ENCODE measurements around the gene ADGRA1. TPM values are rescaled to one million over a fixed set of nuclear protein-coding genes. Genes with fewer than 3 reads are reported as not detected.

ADGRA1 gene
- total and polyA plus RNA-seq, 2 of the 8 experiments (the other 6 are each of a cell fraction or from before 2014, with no cell fraction given) = 0.17 to 0.21 TPM

DNA sequence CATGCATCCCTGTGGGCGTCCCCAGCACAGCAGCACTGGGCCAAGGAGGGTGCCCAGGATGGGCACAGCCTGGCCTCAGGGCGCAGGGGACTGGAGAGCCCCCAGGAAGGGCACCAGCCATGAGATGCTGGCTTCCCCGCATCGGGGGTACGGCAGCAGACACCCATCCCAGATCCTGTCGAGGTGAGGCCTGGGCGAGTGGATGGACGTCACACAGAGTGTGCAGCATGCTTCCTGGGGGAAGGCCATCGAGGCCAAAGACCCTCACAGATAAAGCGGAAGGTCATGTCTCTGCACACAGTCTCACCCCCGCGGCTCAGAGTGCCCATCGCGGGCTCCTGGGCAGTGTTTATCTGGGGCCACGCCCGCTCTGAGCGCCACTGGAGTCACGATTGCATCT, 18.8 kb downstream of the ADGRA1 start:
- Histone ChIP-seq H4K91ac (replicated peaks; ENCODE audit: insufficient read length, low read length) (no peak overlapping the region), H2AFZ (ENCODE audit: low read length) (no peak overlapping the region), H2BK120ac (replicated peaks; ENCODE audit: low read depth, low read length) (no peak overlapping the region), H2BK5ac (ENCODE audit: low read depth, low read length) (no peak overlapping the region), H4K8ac (ENCODE audit: extremely low read depth, insufficient read depth, low read length) (no peak overlapping the region), H3K4me1 (replicated peaks in 1 of 4; ENCODE audit: control insufficient read depth in 3 of 4, insufficient read depth in 4 of 4, low read length in 3 of 4) (peaks cover 2 to 15% (median 9%) of the 10 kb centered on the region in 4 experiments), H2BK20ac (ENCODE audit: low read length) (no peak overlapping the region), H3K4me3 (ENCODE audit: extremely low read depth in 1 of 4, insufficient read depth in 2 of 4, low read depth in 3 of 4, low read length in 4 of 4) (no peak overlapping the region), H3K56ac (replicated peaks; ENCODE audit: insufficient read length, low read depth, low read length) (no peak overlapping the region), H3K4ac (replicated peaks; ENCODE audit: insufficient read length, low read depth, low read length) (no peak overlapping the region), H3K27ac (ENCODE audit: low read depth, low read length) (no peak overlapping the region), H3K14ac (ENCODE audit: insufficient read length) (no peak overlapping the region), H3K79me2 (ENCODE audit: control insufficient read depth in 1 of 2, insufficient read depth in 2 of 2, low read length in 2 of 2) (no peaks in the 10 kb centered on the region), H2BK15ac (ENCODE audit: low read length) (no peak overlapping the region), H3K23me2 (ENCODE audit: low read depth, low read length) (no peaks in the 10 kb centered on the region), H4K5ac (ENCODE audit: insufficient read length, low read depth, low read length) (no peak overlapping the region), H3K23ac (ENCODE audit: insufficient read length) (no peak overlapping the region), H2BK12ac (ENCODE audit: low read depth, low read length) (no peak overlapping the region), H4K20me1 (replicated peaks in 1 of 2; ENCODE audit: control insufficient read depth in 1 of 2, insufficient read depth in 2 of 2, low read length in 2 of 2) (no peaks in the 10 kb centered on the region), H2AK5ac (ENCODE audit: low read depth, low read length) (no peak overlapping the region), H3K4me2 (ENCODE audit: insufficient read depth in 1 of 2, low read depth in 2 of 2, low read length in 2 of 2) (no peak overlapping the region), H3K18ac (ENCODE audit: extremely low read depth, low read length) (no peak overlapping the region; the same call in 1 of the 2 replicates), H3K9ac (replicated peaks in 1 of 4; ENCODE audit: extremely low read depth in 1 of 4, low read depth in 3 of 4, low read length in 3 of 4) (no peak overlapping the region), H3K27me3 (replicated peaks in 1 of 4; ENCODE audit: control insufficient read depth in 3 of 4, extremely low read depth in 1 of 4, insufficient read depth in 3 of 4, low read length in 3 of 4) (no peaks in the 10 kb centered on the region), H3K36me3 (ENCODE audit: control insufficient read depth in 2 of 4, insufficient read depth in 4 of 4, low read length in 3 of 4) (no peaks in the 10 kb centered on the region), H3K79me1 (ENCODE audit: low read depth, low read length) (no peaks in the 10 kb centered on the region), H3K9me3 (ENCODE audit: insufficient read depth in 2 of 2, low read depth in 1 of 2, low read length in 1 of 2) (peaks cover 13% of the 10 kb centered on the region in 2 experiments)
- DNase-seq (ENCODE audit: low read depth in 1 of 2, low spot score in 2 of 2) (no peak), FAIRE-seq (no peak)
- CTCF ChIA-PET (ENCODE audit: partially characterized antibody) = interaction anchor here (1.6 kb wide), 1 partner anchor 9 kb away, joined by 9 read pairs; no protein-coding TSS in a partner anchor
- TF ChIP-seq POLR2A (IDR thresholded peaks at IDR 0.05; ENCODE audit: control extremely low read depth in 1 of 2, low read depth in 2 of 2, low read length in 2 of 2) (no peak), TBP (IDR thresholded peaks at IDR 0.05; ENCODE audit: low read depth, low read length) (no peak), TAF7 (optimal IDR thresholded peaks at IDR 0.05; ENCODE audit: borderline replicate concordance, low read depth, low read length) (no peak), CBX8 (IDR thresholded peaks at IDR 0.05; ENCODE audit: borderline replicate concordance, low read depth, low read length) (no peak), SIN3A (conservative IDR thresholded peaks at IDR 0.05 in 1 of 2, IDR thresholded peaks at IDR 0.05 in 1 of 2; ENCODE audit: low read depth in 1 of 2, low read length in 2 of 2) (no peak), HDAC6 (IDR thresholded peaks at IDR 0.05; ENCODE audit: low read depth, low read length) (no peak), RFX5 (IDR thresholded peaks at IDR 0.05; ENCODE audit: borderline replicate concordance, low read depth, low read length) (no peak), TAF1 (IDR thresholded peaks at IDR 0.05; ENCODE audit: low read depth, low read length) (no peak), KDM4A (IDR thresholded peaks at IDR 0.05; ENCODE audit: low read depth, low read length, severe bottlenecking) (no peak), NRF1 (IDR thresholded peaks at IDR 0.05; ENCODE audit: low read depth, low read length) (no peak), SUZ12 (IDR thresholded peaks at IDR 0.05; ENCODE audit: low read length) (no peak)
- TF ChIP-seq, protein P1, sequence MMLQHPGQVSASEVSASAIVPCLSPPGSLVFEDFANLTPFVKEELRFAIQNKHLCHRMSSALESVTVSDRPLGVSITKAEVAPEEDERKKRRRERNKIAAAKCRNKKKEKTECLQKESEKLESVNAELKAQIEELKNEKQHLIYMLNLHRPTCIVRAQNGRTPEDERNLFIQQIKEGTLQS (IDR thresholded peaks at IDR 0.05; ENCODE audit: insufficient read depth, low read depth, low read length) = no peak
- 86% methylated on average over 18 of the region's 18 CpGs; no CpG with 5 or more reads in 1 of the 2 experiments for WGBS, 2 experiments (ENCODE audit: extremely low coverage in 1 of 2, insufficient coverage in 1 of 2, insufficient read length in 1 of 2, insufficient replicate concordance in 2 of 2, low coverage in 1 of 2, low lambda C conversion rate in 2 of 2, missing lambda C conversion rate in 1 of 2)
- POLR2A ChIA-PET (ENCODE audit: partially characterized antibody) = no interaction called here
